PFSK-1 (cell line): ENCODE data around the gene CEBPE.

ENCODE experiments used
- POLR2AphosphoS5 ChIP-seq: IDR thresholded peaks from 2 replicates; pipeline ENCODE4 v1.6.1; 2012; ENCODE audit warnings: low read depth, mild to moderate bottlenecking, control low read depth, low read length, moderate library complexity
- SIN3A ChIP-seq: IDR thresholded peaks from 2 replicates; pipeline ENCODE4 v1.6.1; 2012; ENCODE audit warnings: mild to moderate bottlenecking, low read length, moderate library complexity, borderline replicate concordance; ENCODE audit not compliant: insufficient read depth
- TAF1 ChIP-seq: IDR thresholded peaks from 2 replicates; pipeline ENCODE4 v1.6.1; 2012; ENCODE audit warnings: low read length, control low read depth, borderline replicate concordance; ENCODE audit not compliant: insufficient read depth
- TF ChIP-seq, protein P1 (sequence below), 2 experiments: IDR thresholded peaks; 2 replicates each; pipeline versions ENCODE4 v1.6.1 to v1.8.0; 2011 to 2012; ENCODE audit warnings: low read depth in 2 of 2, low read length in 2 of 2, control low read depth in 1 of 2, inconsistent platforms in 1 of 2, mild to moderate bottlenecking in 1 of 2, moderate library complexity in 1 of 2; ENCODE audit not compliant: insufficient read depth in 1 of 2

DNA sequence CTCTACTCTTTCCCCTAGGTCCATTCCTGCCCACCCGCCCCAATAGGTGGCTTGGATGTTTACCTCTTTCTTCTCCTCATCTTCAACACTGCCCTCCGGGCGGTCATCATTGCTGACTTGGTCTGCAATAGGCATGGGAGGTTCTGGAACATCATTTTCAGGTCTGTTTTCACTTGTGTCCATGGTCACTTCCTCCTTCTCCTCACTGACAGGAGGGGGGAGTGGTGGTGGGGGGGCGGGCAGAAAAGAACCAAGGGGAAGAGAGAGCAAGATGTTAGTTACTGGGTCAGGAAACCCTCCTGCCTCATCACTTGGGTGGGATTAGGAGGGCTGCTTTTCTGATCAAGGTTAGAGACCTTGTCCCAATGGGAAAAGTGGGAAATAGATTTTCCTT is 49.6 kb downstream of the CEBPE start:
- TF ChIP-seq POLR2AphosphoS5 (no peak), TAF1 (no peak), SIN3A (no peak)
- TF ChIP-seq, protein P1, sequence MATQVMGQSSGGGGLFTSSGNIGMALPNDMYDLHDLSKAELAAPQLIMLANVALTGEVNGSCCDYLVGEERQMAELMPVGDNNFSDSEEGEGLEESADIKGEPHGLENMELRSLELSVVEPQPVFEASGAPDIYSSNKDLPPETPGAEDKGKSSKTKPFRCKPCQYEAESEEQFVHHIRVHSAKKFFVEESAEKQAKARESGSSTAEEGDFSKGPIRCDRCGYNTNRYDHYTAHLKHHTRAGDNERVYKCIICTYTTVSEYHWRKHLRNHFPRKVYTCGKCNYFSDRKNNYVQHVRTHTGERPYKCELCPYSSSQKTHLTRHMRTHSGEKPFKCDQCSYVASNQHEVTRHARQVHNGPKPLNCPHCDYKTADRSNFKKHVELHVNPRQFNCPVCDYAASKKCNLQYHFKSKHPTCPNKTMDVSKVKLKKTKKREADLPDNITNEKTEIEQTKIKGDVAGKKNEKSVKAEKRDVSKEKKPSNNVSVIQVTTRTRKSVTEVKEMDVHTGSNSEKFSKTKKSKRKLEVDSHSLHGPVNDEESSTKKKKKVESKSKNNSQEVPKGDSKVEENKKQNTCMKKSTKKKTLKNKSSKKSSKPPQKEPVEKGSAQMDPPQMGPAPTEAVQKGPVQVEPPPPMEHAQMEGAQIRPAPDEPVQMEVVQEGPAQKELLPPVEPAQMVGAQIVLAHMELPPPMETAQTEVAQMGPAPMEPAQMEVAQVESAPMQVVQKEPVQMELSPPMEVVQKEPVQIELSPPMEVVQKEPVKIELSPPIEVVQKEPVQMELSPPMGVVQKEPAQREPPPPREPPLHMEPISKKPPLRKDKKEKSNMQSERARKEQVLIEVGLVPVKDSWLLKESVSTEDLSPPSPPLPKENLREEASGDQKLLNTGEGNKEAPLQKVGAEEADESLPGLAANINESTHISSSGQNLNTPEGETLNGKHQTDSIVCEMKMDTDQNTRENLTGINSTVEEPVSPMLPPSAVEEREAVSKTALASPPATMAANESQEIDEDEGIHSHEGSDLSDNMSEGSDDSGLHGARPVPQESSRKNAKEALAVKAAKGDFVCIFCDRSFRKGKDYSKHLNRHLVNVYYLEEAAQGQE (IDR thresholded peaks at IDR 0.05; ENCODE audit: insufficient read depth in 1 of 2, low read depth in 2 of 2, low read length in 2 of 2) = no peak
